Measurements from ENCODE around the gene RRAGD. TPM values are rescaled to one million over a fixed set of nuclear protein-coding genes. Genes with fewer than 3 reads are reported as not detected.

RRAGD gene
- total RNA-seq, 1 donor from 2014 or later = 5.4 TPM

DNA sequence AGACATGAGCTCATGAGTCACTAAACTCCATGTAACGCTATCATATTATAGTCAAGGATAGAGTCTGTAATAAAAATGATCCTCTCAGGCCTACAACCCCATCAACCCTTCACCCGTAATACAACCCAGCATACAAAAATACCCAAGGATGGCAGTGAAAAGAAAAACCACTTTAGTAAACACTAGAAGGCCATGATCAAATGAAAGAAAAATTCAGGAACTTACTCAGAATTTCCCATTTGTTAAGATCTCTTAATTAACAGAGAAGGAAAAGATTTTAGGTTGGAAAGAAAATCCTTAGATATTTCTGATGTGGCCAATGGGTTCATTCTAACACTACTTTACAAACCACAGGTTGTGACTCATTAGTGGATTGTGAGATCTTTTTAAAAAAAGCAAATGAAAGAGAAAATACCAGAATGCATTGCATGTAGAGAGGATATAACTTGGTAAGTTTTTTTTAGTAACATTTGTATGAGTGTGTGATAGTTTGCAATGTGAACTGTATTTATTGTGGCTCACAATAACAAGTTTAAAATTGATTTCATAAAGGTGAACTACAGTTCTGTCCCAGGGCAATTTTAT lies 51.6 kb downstream of the RRAGD start:
- ChIA-PET POLR2A (interaction anchor here (0.7 to 1.7 kb wide), 3 partner anchors 9 to 111 kb away, joined by 9 to 14 read pairs (median 13); no protein-coding TSS in a partner anchor), CTCF (interaction anchor here (1.3 to 6.6 kb wide), 2 partner anchors 11 kb away, joined by 6 to 41 read pairs; no protein-coding TSS in a partner anchor)
- ATAC-seq (ENCODE audit: low read depth) (peak; percentile 34), DNase-seq (no peak)
- H3K4me3 Mint-ChIP-seq = no peak overlapping the region
- peak overlapping the region; percentile 72 for H3K27ac Mint-ChIP-seq
- no peaks in the 10 kb centered on the region for H3K9me3 Mint-ChIP-seq
- TF ChIP-seq, protein P1, sequence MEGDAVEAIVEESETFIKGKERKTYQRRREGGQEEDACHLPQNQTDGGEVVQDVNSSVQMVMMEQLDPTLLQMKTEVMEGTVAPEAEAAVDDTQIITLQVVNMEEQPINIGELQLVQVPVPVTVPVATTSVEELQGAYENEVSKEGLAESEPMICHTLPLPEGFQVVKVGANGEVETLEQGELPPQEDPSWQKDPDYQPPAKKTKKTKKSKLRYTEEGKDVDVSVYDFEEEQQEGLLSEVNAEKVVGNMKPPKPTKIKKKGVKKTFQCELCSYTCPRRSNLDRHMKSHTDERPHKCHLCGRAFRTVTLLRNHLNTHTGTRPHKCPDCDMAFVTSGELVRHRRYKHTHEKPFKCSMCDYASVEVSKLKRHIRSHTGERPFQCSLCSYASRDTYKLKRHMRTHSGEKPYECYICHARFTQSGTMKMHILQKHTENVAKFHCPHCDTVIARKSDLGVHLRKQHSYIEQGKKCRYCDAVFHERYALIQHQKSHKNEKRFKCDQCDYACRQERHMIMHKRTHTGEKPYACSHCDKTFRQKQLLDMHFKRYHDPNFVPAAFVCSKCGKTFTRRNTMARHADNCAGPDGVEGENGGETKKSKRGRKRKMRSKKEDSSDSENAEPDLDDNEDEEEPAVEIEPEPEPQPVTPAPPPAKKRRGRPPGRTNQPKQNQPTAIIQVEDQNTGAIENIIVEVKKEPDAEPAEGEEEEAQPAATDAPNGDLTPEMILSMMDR (IDR thresholded peaks at IDR 0.05) = no peak
- H3K27me3 Mint-ChIP-seq = no peaks in the 10 kb centered on the region
- peaks cover 79% of the 10 kb centered on the region for H3K4me1 Mint-ChIP-seq
- no peaks in the 10 kb centered on the region for H3K36me3 Mint-ChIP-seq (ENCODE audit: low read depth)
- intact Hi-C loops (cut with micrococcal nuclease) = no loop called here

DNA sequence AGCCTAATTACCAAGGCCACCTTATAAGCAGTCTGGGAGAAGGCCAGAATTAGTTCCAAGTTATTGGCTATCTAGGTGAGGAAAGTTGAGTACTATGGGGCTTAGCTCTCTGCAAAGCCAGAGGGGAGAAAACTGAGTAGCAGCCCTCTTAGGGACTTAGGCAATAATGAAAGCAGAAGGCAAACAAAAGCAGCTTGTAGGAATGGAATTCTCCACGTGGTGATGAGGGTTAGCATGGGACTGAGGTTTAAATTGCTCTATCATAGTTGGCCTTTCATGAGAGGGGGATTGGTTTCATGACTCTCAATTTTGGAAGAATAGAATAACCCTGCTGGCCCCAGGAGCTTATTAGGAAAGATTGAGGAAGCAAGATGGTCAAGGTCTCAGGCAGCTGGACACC lies 52.5 kb downstream of the RRAGD start:
- Mint-ChIP-seq H3K9me3 (no peaks in the 10 kb centered on the region), H3K4me1 (peaks cover 77% of the 10 kb centered on the region), H3K36me3 (ENCODE audit: low read depth) (no peaks in the 10 kb centered on the region), H3K4me3 (no peak overlapping the region), H3K27ac (peak overlapping the region; percentile 31), H3K27me3 (no peaks in the 10 kb centered on the region)
- ATAC-seq (ENCODE audit: low read depth) (no peak), DNase-seq (no peak)
- CTCF ChIA-PET = interaction anchor here (1.1 to 6.6 kb wide), 3 partner anchors 10 to 377 kb away, joined by 6 to 41 read pairs (median 6); no protein-coding TSS in a partner anchor
- intact Hi-C loops (cut with micrococcal nuclease) = loop anchor here (5.0 to 10.0 kb wide), 2 partner anchors 1015 to 1228 kb away; partner anchors contain the start of gene MAP3K7
- TF ChIP-seq, protein P1 (IDR thresholded peaks at IDR 0.05) = no peak
- POLR2A ChIA-PET = interaction anchor here (0.6 to 1.7 kb wide), 4 partner anchors 8 to 350 kb away, joined by 4 to 13 read pairs (median 7); partner anchors contain the start of gene PNRC1

DNA sequence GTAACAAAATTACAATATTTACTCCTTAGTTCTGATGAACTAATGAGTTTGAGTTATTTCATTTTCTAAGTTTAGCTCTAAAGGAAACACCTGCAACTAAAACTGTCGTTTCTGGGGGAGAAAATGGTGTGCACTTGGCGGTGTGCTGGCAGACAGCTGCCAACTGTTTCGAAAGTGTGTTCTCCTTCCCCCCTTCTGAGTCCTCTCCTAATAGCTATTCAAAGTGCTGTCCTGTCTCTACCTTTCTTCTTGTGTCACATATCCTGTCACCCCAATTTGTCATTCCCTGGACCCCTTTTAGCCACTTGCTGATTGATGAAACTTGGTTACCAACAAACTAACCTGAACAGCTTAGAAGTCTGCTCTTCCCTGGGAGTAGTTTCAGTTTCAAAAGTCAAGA lies 54.7 kb downstream of the RRAGD start:
- ATAC-seq (ENCODE audit: low read depth) (no peak), DNase-seq (no peak)
- TF ChIP-seq, protein P1 (IDR thresholded peaks at IDR 0.05) = no peak
- H3K27me3 Mint-ChIP-seq = no peaks in the 10 kb centered on the region
- ChIA-PET POLR2A (interaction anchor here (0.6 to 4.6 kb wide), 4 partner anchors 9 to 277 kb away, joined by 4 to 34 read pairs (median 10); partner anchors contain the start of gene PNRC1), CTCF (interaction anchor here (1.1 to 9.4 kb wide), 4 partner anchors 8 to 15 kb away, joined by 5 to 64 read pairs (median 8); no protein-coding TSS in a partner anchor)
- intact Hi-C loops (cut with micrococcal nuclease) = loop anchor here (5.0 to 10.0 kb wide), 2 partner anchors 1017 to 1230 kb away; partner anchors contain the start of gene MAP3K7
- peak overlapping the region; percentile 95 for H3K4me3 Mint-ChIP-seq
- no peaks in the 10 kb centered on the region for H3K9me3 Mint-ChIP-seq
- H3K36me3 Mint-ChIP-seq (ENCODE audit: low read depth) = no peaks in the 10 kb centered on the region
- peaks cover 80% of the 10 kb centered on the region for H3K4me1 Mint-ChIP-seq
- peak overlapping the region; percentile 100 for H3K27ac Mint-ChIP-seq

DNA sequence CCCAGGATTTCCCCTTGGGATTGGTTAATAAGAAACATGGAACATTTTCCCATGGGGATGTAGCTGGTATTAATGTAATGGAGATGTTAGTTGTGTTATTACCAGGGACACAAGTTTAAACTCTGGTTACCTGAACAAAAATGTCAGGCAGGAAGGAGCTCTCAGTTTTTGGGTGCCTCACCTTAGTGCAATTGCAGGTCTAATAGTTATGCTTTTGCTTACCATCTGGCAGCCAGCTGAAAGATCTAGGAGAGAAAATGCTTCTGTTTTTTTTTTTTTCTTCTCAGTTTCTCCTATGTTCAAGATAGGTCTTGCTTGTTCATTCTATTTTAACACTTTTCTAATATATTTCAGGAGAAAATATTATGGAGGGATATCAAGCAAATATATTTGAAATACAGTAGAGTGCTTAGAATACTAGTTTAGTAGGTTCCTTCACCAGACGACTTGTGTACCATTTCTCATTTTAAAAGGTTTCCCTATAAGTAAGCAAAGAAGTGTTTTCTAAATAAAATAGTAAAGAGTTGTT lies 55.4 kb downstream of the RRAGD start:
- no peaks in the 10 kb centered on the region for H3K9me3 Mint-ChIP-seq
- intact Hi-C loops (cut with micrococcal nuclease) = loop anchor here (5.0 to 10.0 kb wide), 2 partner anchors 1018 to 1231 kb away; partner anchors contain the start of gene MAP3K7
- CTCF ChIA-PET = interaction anchor here (1.1 to 9.4 kb wide), 4 partner anchors 9 to 15 kb away, joined by 5 to 64 read pairs (median 8); no protein-coding TSS in a partner anchor
- peak overlapping the region; percentile 100 for H3K27ac Mint-ChIP-seq
- H3K36me3 Mint-ChIP-seq (ENCODE audit: low read depth) = peaks cover 3% of the 10 kb centered on the region
- ATAC-seq (ENCODE audit: low read depth) (no peak), DNase-seq (no peak)
- H3K4me3 Mint-ChIP-seq = peak overlapping the region; percentile 95
- POLR2A ChIA-PET = interaction anchor here (0.6 to 4.6 kb wide), 7 partner anchors 10 to 924 kb away, joined by 4 to 34 read pairs (median 6); partner anchors contain the start of genes LYRM2 and PNRC1
- TF ChIP-seq, protein P1 (IDR thresholded peaks at IDR 0.05) = no peak
- peaks cover 83% of the 10 kb centered on the region for H3K4me1 Mint-ChIP-seq
- no peaks in the 10 kb centered on the region for H3K27me3 Mint-ChIP-seq
